H1 (cell line): ENCODE measurements around the gene TMEM151B. TPM values are rescaled to one million over a fixed set of nuclear protein-coding genes. Genes with fewer than 3 reads are reported as not detected.

Experiments used
- SP2 ChIP-seq: IDR thresholded peaks from 2 replicates; pipeline ENCODE4 v1.6.1; 2012; ENCODE audit warnings: mild to moderate bottlenecking, low read length, inconsistent platforms
- TAF7 ChIP-seq: optimal IDR thresholded peaks from 2 replicates; pipeline ENCODE3; 2011; ENCODE audit warnings: low read depth, mild to moderate bottlenecking, inconsistent platforms, low read length, moderate library complexity, borderline replicate concordance
- polyA plus RNA-seq, 7 experiments: library from polyadenylated mRNA; depleted of rRNA in 3 of 7; stranded (reverse) in 5 of 7; unstranded in 2 of 7; fragments of >200 nt in 5 of 7; fragments of 200-250 nt in 2 of 7; gene quantifications; 1 replicate in 5 of 7; 2 replicates in 1 of 7; 4 replicates in 1 of 7; pipeline versions ENCODE4 v1.2.1 to v1.2.3, GENCODE V29; 2011 to 2013; ENCODE audit warnings: missing spikeins in 2 of 7, mixed read lengths in 2 of 7
- total RNA-seq: library from RNA; stranded (reverse); fragmentation: NEBNext Ultra II Directional; extraction: Animal tissue kit (Norgen Biotek cat#: 25700); gene quantifications from 2 replicates; pipeline ENCODE4 v1.2.1, GENCODE V29; 2021
- TF ChIP-seq, protein P1 (sequence below): fragments of 300-600 bp; sonication (generic); IDR thresholded peaks from 2 replicates; pipeline ENCODE4 v1.7.1; 2012; ENCODE audit warnings: low read length, moderate library complexity, mild to moderate bottlenecking, inconsistent platforms; ENCODE audit not compliant: insufficient replicate concordance

TMEM151B gene
- total and polyA plus RNA-seq, 2 of the 8 experiments (the other 6 are each of a cell fraction or from before 2014, with no cell fraction given), result 8.0 to 15.5 TPM

DNA sequence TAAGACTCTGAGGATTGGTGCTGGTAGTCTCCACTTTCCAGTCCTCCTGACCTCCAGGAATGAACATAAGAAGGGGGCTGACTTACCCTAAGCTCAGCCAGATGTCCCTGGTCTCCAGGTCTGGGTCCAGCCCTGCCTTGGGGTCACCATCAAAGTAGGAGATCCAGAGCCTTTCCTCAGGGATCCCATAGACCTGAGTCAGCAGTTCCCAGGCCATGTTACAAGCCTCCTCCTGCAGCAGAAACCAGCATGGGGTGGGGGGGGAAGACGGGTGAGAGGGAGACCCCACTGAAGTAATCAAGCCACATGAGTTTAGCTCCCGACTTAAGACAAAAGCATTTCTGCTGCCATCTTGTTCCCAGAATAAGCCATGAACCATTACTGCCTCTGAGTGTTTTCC, 41.1 kb downstream of the TMEM151B start (continued):
- TF ChIP-seq, protein P1, sequence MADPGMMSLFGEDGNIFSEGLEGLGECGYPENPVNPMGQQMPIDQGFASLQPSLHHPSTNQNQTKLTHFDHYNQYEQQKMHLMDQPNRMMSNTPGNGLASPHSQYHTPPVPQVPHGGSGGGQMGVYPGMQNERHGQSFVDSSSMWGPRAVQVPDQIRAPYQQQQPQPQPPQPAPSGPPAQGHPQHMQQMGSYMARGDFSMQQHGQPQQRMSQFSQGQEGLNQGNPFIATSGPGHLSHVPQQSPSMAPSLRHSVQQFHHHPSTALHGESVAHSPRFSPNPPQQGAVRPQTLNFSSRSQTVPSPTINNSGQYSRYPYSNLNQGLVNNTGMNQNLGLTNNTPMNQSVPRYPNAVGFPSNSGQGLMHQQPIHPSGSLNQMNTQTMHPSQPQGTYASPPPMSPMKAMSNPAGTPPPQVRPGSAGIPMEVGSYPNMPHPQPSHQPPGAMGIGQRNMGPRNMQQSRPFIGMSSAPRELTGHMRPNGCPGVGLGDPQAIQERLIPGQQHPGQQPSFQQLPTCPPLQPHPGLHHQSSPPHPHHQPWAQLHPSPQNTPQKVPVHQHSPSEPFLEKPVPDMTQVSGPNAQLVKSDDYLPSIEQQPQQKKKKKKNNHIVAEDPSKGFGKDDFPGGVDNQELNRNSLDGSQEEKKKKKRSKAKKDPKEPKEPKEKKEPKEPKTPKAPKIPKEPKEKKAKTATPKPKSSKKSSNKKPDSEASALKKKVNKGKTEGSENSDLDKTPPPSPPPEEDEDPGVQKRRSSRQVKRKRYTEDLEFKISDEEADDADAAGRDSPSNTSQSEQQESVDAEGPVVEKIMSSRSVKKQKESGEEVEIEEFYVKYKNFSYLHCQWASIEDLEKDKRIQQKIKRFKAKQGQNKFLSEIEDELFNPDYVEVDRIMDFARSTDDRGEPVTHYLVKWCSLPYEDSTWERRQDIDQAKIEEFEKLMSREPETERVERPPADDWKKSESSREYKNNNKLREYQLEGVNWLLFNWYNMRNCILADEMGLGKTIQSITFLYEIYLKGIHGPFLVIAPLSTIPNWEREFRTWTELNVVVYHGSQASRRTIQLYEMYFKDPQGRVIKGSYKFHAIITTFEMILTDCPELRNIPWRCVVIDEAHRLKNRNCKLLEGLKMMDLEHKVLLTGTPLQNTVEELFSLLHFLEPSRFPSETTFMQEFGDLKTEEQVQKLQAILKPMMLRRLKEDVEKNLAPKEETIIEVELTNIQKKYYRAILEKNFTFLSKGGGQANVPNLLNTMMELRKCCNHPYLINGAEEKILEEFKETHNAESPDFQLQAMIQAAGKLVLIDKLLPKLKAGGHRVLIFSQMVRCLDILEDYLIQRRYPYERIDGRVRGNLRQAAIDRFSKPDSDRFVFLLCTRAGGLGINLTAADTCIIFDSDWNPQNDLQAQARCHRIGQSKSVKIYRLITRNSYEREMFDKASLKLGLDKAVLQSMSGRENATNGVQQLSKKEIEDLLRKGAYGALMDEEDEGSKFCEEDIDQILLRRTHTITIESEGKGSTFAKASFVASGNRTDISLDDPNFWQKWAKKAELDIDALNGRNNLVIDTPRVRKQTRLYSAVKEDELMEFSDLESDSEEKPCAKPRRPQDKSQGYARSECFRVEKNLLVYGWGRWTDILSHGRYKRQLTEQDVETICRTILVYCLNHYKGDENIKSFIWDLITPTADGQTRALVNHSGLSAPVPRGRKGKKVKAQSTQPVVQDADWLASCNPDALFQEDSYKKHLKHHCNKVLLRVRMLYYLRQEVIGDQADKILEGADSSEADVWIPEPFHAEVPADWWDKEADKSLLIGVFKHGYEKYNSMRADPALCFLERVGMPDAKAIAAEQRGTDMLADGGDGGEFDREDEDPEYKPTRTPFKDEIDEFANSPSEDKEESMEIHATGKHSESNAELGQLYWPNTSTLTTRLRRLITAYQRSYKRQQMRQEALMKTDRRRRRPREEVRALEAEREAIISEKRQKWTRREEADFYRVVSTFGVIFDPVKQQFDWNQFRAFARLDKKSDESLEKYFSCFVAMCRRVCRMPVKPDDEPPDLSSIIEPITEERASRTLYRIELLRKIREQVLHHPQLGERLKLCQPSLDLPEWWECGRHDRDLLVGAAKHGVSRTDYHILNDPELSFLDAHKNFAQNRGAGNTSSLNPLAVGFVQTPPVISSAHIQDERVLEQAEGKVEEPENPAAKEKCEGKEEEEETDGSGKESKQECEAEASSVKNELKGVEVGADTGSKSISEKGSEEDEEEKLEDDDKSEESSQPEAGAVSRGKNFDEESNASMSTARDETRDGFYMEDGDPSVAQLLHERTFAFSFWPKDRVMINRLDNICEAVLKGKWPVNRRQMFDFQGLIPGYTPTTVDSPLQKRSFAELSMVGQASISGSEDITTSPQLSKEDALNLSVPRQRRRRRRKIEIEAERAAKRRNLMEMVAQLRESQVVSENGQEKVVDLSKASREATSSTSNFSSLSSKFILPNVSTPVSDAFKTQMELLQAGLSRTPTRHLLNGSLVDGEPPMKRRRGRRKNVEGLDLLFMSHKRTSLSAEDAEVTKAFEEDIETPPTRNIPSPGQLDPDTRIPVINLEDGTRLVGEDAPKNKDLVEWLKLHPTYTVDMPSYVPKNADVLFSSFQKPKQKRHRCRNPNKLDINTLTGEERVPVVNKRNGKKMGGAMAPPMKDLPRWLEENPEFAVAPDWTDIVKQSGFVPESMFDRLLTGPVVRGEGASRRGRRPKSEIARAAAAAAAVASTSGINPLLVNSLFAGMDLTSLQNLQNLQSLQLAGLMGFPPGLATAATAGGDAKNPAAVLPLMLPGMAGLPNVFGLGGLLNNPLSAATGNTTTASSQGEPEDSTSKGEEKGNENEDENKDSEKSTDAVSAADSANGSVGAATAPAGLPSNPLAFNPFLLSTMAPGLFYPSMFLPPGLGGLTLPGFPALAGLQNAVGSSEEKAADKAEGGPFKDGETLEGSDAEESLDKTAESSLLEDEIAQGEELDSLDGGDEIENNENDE, result no peak
- TF ChIP-seq TAF7 (no peak), SP2 (no peak)
